HL-60 (cell line): ENCODE data around the gene BCAS4.

Experiments used
- CTCF ChIP-seq: IDR thresholded peaks from one replicate; pipeline ENCODE4 v1.5.1; 2011; ENCODE audit warnings: low read length, control low read depth, inconsistent platforms; ENCODE audit not compliant: insufficient read depth
- GABPA ChIP-seq: IDR thresholded peaks from 2 replicates; pipeline ENCODE4 v1.6.1; 2012; ENCODE audit warnings: low read depth
- POLR2AphosphoS5 ChIP-seq: IDR thresholded peaks from 2 replicates; pipeline ENCODE4 v1.6.1; 2012; ENCODE audit warnings: low read depth
- TF ChIP-seq, protein P1 (sequence below): IDR thresholded peaks from 2 replicates; pipeline ENCODE4 v1.6.1; 2012; ENCODE audit warnings: low read depth; ENCODE audit not compliant: insufficient replicate concordance

- TF ChIP-seq CTCF: no peak
- no peak for TF ChIP-seq GABPA
- TF ChIP-seq, protein P1, sequence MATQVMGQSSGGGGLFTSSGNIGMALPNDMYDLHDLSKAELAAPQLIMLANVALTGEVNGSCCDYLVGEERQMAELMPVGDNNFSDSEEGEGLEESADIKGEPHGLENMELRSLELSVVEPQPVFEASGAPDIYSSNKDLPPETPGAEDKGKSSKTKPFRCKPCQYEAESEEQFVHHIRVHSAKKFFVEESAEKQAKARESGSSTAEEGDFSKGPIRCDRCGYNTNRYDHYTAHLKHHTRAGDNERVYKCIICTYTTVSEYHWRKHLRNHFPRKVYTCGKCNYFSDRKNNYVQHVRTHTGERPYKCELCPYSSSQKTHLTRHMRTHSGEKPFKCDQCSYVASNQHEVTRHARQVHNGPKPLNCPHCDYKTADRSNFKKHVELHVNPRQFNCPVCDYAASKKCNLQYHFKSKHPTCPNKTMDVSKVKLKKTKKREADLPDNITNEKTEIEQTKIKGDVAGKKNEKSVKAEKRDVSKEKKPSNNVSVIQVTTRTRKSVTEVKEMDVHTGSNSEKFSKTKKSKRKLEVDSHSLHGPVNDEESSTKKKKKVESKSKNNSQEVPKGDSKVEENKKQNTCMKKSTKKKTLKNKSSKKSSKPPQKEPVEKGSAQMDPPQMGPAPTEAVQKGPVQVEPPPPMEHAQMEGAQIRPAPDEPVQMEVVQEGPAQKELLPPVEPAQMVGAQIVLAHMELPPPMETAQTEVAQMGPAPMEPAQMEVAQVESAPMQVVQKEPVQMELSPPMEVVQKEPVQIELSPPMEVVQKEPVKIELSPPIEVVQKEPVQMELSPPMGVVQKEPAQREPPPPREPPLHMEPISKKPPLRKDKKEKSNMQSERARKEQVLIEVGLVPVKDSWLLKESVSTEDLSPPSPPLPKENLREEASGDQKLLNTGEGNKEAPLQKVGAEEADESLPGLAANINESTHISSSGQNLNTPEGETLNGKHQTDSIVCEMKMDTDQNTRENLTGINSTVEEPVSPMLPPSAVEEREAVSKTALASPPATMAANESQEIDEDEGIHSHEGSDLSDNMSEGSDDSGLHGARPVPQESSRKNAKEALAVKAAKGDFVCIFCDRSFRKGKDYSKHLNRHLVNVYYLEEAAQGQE: no peak
- TF ChIP-seq POLR2AphosphoS5: no peak
Measured at GRCh38 chr20:50745634-50746137, 49.2 kb upstream of the BCAS4 start.
